DMS 273 treated with DMSO at 0.1 percent for 48 hours (cell line): ENCODE results near the gene C3.
"Not testable (repeated sequence)": the region's sequence is repeated elsewhere in the genome, so short reads cannot be mapped to it uniquely, and the experiment has no call there.

ENCODE experiments used
- DNase-seq: peaks from one replicate; lab custom pipeline; 2025; lab: John Stamatoyannopoulos, UW

Gene C3

DNA sequence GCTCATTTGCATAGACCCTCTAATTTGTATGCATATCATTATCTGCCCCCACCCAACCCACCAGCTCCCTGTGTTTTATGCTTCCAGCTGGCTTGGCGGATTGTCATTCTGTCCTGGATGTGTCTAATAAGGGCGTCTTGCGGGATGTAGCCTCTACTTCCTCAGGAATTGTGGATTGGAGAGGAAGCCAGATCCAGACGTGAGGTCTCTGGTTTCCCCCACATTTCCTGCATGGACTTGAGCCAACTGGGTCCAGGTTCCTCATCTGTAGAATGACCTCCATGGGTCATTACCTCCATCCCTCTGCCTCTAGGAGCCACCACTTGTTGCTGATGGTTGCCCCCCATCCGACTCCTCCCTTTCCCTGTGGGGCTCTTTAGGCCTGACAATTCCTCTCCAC is 57.7 kb downstream of the C3 start:
- no peak for DNase-seq

DNA sequence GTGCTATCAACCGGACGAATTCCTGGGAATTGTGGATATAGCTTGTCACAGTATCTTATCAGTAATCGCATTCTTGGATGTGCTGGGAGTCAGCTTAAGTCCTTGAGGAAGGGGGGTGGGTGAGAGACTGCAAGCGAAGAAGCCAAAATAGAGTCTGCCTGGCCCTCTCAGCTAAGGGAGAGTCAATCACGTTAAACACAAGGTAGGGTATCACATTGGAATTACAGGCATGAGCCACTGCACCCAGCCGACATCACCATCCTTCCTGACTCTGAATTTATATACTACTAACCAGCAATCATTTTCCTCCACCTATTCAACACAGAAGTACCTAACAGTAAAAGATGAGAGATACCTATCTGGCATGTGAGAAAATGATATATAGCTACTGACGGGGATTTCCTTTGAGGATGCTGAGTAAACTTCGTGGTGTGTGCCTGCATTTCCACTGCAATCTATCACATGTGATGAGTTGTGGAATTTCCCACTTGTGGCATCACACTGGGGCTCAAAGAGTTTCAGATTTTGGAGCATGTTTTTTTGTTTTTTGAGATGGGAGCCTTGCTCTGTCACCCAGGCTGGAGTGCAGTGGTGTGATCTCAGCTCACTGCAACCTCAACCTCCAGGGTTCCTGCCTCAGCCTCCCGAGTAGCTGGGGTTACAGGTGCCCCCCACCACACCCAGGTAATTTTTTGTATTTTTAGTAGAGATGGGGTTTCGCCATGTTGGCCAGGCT is 58.8 kb downstream of the C3 start:
- DNase-seq = not testable (repeated sequence)

DNA sequence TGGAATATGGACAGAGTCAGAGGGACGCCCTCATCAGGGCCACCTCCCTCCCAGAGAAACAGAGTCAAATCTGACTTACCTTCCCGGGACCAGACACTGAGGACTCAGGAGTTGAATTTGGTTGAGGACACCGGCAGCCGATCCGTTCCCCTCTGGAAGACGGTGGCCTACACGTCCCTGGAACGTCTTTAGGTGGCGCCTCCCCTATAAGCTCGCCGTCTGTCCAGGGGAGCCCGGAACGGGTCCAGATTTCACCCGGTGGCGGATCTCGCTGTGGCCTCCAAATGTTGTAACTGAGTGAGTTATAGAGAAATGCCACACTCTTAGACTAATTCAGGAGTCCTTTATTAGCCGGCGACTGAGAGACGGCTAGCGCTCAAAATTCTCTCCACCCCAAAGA is 59.5 kb downstream of the C3 start:
- no peak for DNase-seq

DNA sequence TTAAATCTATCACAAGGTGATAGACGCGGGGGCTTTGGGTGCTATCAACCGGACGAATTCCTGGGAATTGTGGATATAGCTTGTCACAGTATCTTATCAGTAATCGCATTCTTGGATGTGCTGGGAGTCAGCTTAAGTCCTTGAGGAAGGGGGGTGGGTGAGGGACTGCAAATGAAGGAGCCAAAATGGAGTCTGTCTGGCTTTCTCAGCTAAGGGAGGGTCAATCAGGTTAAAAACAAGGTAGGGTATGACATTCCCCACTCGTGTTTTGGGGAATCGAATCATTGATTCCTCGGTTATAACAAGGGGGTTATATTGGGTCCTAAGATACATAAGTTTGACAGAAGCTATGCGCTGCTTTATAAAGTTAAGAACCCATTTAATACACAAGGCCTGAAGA is 64.1 kb downstream of the C3 start:
- DNase-seq = not testable (repeated sequence)

DNA sequence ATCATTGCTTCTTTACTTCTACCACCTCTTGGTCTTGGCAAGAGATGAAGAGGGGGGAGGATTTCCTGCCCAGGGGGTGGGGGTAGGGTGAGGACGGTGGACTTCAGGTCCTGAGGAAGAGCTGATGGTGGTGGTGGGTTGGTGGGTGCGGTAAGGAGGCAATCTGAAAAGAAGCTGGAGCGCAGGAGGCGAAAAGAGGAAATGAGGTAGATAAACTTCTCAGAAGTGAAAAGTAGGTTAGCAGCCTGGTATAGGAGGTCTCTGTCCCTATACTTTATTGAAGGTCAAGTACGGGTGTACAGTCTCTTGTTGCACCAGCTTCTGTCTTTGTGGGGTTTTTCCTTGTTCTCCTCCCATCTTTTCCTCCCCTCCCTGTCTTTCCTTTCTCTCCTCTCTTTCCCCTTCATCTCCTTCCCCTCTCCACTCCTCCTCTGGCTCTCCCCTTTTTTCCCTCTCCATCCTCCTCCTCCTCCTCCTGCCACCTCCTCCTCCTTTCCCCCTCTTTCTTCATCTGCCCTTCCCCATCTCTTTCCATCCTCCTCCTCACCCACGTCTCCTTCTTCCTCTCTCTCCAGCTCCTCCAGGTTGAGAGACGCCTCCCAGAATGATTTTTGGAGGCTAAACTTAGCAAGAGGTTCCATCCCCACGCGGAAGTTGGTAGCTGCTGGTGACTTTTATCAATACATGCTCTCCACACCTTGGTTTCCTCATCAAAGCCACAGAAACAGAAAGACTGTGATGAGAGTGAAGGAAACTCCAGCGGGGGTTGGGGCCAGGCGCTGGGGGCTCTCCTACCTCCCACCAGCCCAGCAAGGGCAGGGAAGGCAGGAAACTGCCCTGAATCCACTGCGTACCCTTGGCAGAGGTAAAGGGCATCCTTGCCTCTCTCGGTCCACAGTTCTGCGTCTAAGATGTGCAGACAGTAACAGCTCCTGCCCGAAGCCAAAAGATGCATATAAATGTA is 65.8 kb downstream of the C3 start:
- DNase-seq = no peak

DNA sequence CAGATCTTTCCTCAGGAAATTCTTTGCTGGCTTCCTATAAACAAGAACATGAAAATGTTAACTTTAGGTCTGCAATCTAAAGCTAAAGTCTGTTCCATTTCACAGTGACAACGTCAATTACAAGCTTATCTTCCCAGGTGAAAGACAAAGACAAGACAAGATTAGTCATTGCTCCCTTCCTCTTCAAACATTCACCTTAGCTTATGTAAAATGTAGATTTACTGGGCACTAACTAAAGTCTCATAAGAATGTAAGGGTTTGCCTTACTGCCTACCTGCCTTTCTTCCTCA is 67.7 kb downstream of the C3 start:
- no peak for DNase-seq

DNA sequence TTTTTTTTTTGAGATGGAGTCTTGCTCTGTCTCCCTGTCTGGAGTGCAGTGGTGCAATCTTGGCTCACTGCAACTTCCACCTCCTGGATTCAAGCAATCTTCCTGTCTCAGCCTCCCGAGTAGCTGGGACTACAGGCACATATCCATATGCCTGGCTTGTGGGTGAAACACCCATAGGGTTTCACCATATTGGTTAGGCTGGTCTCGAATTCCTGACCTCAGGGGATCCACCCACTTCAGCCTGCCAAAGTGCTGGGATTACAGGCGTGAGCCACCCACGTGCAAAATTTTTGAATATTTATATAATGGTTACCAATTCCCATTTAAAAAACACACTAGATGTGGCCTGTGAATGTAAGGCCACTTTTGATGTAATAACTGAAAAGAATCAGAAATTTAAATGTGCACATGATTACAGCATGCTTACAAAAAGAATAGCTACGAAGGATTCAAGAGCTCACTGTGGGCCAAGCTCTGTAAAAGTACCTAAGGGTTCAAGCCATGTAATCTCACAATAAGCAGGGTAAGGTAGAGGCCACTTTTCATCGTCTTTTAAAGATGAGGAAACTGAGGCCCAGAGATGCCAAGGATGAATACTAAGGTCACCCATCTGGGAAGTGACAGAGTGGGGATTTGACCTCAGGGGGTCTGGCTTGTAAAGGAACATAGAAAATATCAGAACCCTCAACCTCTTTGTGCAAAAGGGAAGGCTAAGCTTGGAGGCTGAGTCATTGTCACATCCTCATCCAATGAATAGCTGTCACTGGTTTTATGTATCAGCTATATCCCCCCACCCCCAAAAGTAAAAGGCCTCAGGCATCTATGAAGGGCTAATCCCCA is 68.3 kb downstream of the C3 start:
- DNase-seq = no peak

DNA sequence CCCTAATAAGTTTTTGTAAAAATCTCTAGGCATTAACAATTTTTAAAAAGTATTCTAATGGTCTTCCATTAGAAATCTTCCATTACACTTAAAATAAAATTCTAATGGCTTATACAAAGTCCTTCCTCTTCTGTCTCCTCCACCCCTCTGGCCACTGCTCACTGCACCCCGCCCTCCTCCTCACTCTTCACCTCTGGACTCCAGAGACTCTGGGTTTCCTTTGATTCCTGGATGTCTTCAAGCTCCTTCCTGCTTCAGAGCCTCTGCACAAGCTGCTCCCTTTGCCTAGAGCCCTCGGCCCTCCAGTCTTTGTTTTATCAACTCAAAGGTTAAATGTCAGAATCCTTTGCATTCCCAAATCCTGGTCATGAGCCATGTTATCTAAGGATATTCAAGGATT is 71.3 kb downstream of the C3 start:
- DNase-seq = no peak

DNA sequence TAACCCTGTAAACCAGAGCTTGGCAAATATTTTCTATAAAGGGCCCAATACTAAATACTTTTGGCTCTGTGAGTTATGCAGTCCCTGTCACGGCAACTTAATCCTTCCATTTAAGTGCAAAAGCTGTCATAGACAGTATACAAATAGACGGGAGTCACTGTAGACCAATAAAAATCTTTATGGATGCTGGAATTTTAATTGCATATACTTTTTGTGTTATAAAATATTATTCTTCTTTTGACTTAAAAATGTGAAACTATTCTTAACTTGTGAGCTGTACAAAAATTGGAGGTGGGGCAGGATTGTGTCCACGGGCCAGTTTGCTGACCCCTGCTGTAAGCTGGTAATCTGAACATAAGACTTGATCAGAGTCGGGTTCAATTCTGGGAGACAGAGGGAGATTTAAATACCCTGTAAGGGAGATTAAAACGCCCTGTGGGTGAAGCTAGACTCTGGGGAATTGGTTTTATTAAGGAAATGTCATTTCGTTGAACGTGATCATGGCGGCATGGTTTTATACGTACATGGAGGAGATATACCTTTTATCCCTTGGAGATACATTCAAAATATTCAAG is 72.2 kb downstream of the C3 start:
- no peak for DNase-seq

DNA sequence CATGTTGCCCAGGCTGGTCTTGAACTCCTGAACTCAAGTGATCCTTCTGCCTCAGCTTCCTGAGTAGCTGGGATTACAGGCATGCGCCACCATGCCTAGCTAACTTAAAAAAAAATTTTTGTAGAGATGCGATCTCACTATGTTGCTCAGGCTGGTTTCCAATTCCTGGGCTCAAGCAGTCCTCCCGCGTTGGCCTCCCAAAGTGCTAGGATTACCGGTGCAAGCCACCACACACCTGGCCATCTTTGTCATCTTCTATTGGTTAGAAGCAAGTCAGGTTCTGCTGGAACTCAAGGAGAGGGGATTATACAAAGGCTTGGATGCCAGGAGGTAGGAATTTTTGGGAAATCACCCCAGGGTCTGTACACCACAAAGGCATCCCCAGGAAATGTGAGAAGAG is 75.7 kb downstream of the C3 start:
- no peak for DNase-seq

DNA sequence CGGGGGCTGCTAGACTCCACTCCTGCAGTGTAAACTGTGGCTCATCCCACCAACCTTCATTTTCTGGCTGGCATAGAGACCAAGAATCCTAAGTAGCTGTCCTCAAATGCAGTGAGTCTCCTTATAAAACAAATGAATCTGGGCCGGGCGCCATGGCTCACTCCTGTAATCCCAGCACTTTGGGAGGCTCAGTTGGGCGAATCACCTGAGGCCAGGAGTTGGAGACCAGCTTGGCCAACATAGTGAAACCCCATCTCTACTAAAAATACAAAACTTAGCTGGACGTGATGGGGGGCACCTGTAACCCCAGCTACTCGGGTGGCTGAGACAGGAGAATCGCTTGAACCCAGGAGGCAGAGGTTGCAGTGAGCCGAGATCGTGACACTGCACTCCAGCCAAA is 80.1 kb downstream of the C3 start:
- DNase-seq = not testable (repeated sequence)

DNA sequence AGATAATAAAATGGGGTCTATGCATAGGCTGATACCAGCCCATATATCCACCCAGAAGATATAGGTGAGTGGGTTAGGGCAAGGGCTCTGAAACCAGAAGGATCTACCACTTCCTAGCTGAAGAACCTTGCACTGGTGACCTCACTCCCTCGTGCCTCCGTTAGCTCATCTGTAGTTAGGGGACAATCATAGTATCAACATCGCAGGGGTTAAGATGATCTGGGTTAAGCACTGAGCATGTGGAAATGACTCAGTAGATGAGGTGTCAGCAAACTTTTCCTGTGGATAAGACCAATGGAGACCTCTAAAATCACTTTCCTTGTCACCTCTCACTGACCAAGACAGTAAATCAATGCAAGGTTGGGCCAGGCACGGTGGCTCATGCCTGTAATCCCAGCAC is 81.0 kb downstream of the C3 start:
- DNase-seq = no peak

DNA sequence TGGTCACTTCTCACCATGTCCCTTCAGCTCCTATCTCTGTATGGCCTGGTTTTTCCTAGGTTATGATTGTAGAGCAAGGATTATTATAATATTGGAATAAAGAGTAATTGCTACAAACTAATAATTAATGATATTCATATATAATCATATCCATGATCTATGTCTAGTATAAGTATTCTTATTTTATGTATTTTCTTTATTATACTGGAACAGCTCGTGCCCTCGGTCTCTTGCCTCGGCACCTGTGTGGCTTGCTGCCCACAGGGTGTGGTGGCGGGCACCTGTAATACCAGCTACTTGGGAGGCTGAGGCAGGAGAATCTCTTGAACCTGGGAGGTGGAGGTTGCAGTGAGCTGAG is 87.0 kb downstream of the C3 start:
- not testable (repeated sequence) for DNase-seq

DNA sequence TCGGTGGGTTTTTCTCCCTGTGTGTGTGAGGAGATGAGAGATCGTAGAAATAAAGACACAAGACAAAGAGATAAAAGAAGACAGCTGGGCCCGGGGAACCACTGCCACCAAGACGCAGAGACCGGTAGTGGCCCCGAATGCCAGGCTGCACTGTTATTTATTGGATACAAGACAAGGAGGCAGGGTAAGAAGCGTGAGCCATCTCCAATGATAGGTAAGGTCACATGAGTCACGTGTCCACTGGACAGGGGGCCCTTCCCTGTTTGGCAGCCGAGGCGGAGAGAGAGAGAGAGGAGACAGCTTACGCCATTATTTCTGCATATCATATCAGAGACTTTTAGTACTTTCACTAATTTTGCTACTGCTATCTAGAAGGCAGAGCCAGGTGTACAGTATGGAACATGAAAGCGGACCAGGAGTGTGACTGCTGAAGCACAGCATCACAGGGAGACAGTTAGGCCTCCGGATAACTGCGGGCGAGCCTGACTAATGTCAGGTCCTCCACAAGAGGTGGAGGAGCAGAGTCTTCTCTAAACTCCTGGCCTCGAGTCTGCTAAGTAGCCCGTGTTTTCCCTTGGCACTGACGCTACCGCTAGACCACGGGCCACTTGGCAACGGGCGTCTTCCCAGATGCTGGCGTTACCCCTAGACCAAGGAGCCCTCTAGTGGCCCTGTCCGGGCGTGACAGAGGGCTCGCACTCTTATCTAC is 87.5 kb downstream of the C3 start:
- DNase-seq = not testable (repeated sequence)

DNA sequence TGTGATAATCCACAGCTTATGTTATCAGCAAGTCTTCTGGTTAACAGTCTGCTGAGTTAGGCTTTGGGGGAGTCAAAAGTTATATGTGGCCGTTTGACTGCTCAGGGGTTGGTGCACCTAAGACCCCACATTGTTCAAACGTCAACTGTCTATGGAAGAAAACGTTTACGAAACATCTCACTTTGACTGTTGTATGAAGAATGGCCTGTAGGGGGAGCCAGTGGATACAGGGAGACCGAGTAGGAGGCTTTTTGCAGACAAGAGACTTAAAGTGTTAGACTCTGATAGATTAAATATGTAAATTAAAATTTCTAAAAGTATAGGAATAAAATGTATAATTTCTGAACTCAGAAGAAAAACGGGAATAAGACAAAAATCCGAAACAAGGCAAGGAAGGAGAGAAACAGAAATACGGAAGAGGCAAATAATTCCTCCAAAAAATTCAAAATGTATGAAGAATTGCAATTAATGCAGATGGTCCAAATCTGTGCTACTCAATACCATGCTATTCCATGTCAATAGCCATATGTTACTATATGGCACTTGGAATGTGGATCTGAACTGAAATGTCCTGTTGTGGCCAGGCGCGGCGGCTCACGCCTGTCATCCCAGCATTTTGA is 88.3 kb downstream of the C3 start:
- peak; percentile 51 for DNase-seq
